ENCODE results near the gene HOXD12. TPM values are rescaled to one million over a fixed set of nuclear protein-coding genes. Genes with fewer than 3 reads are reported as not detected.

The HOXD12 gene
- total RNA-seq, 1 experiment from 2014 or later: not detected

GRCh38 chr2:176147210-176147799 lies 47.7 kb downstream of the HOXD12 start:
- no TSS peak for BruUV-seq (replicated peaks)
- Histone ChIP-seq H3K27ac (no peak overlapping the region), H3K4me2 (no peak overlapping the region), H3K27me3 (ENCODE audit: insufficient read depth, low read depth) (peaks cover 85% of the 10 kb centered on the region), H3K79me2 (ENCODE audit: low read depth) (no peaks in the 10 kb centered on the region), H3K4me1 (replicated peaks; ENCODE audit: insufficient read depth) (no peaks in the 10 kb centered on the region), H3K4me3 (no peak overlapping the region), H4K20me1 (ENCODE audit: insufficient read depth) (no peaks in the 10 kb centered on the region), H3K9me2 (ENCODE audit: insufficient read depth) (no peaks in the 10 kb centered on the region), H3F3A (ENCODE audit: insufficient read depth, low read depth) (no peaks in the 10 kb centered on the region), H3K9me3 (ENCODE audit: insufficient read depth, low read depth) (no peaks in the 10 kb centered on the region), H3K36me3 (ENCODE audit: low read depth) (no peaks in the 10 kb centered on the region), H2AFZ (no peak overlapping the region)
- intact Hi-C loops (cut with micrococcal nuclease; ENCODE audit: unreplicated experiment): no loop called here
- no peak for DNase-seq
- ChIA-PET POLR2A (ENCODE audit: unreplicated experiment) (no interaction called here), CTCF (no interaction called here)
- TF ChIP-seq EZH2 (IDR thresholded peaks at IDR 0.05; ENCODE audit: low read depth): no peak
- no peak for TF ChIP-seq CTCF (conservative IDR thresholded peaks at IDR 0.05)

- no peak for DNase-seq
- no peak overlapping the region for H3K4me2 ChIP-seq
- peaks cover 85% of the 10 kb centered on the region for H3K27me3 ChIP-seq (ENCODE audit: insufficient read depth, low read depth)
- no peak overlapping the region for H2AFZ ChIP-seq
- intact Hi-C loops (cut with micrococcal nuclease; ENCODE audit: unreplicated experiment): no loop called here
- no peak overlapping the region for H3K27ac ChIP-seq
- no peaks in the 10 kb centered on the region for H3K36me3 ChIP-seq (ENCODE audit: low read depth)
- H3K9me3 ChIP-seq (ENCODE audit: insufficient read depth, low read depth): no peaks in the 10 kb centered on the region
- no peaks in the 10 kb centered on the region for H3K9me2 ChIP-seq (ENCODE audit: insufficient read depth)
- no peaks in the 10 kb centered on the region for H4K20me1 ChIP-seq (ENCODE audit: insufficient read depth)
- ChIA-PET CTCF (no interaction called here), POLR2A (ENCODE audit: unreplicated experiment) (no interaction called here)
- TF ChIP-seq CTCF (conservative IDR thresholded peaks at IDR 0.05) (no peak), EZH2 (IDR thresholded peaks at IDR 0.05; ENCODE audit: low read depth) (no peak)
- no peaks in the 10 kb centered on the region for H3K79me2 ChIP-seq (ENCODE audit: low read depth)
- no peaks in the 10 kb centered on the region for H3K4me1 ChIP-seq (replicated peaks; ENCODE audit: insufficient read depth)
- BruUV-seq (replicated peaks): no TSS peak
- H3K4me3 ChIP-seq: no peak overlapping the region
- no peaks in the 10 kb centered on the region for H3F3A ChIP-seq (ENCODE audit: insufficient read depth, low read depth)
Measured at GRCh38 chr2:176147800-176148496, 48.4 kb downstream of the HOXD12 start.

- no peak overlapping the region for H3K4me2 ChIP-seq
- H3K79me2 ChIP-seq (ENCODE audit: low read depth): no peaks in the 10 kb centered on the region
- H3K27me3 ChIP-seq (ENCODE audit: insufficient read depth, low read depth): peaks cover 86% of the 10 kb centered on the region
- no TSS peak for BruUV-seq (replicated peaks)
- no peaks in the 10 kb centered on the region for H3K36me3 ChIP-seq (ENCODE audit: low read depth)
- no peak overlapping the region for H3K4me3 ChIP-seq
- no peak overlapping the region for H2AFZ ChIP-seq
- H3F3A ChIP-seq (ENCODE audit: insufficient read depth, low read depth): no peaks in the 10 kb centered on the region
- ChIA-PET POLR2A (ENCODE audit: unreplicated experiment) (interaction anchor here (0.6 kb wide), 1 partner anchor 97 kb away, joined by 3 read pairs; no protein-coding TSS in a partner anchor), CTCF (no interaction called here)
- H3K9me3 ChIP-seq (ENCODE audit: insufficient read depth, low read depth): no peaks in the 10 kb centered on the region
- H3K9me2 ChIP-seq (ENCODE audit: insufficient read depth): no peaks in the 10 kb centered on the region
- H4K20me1 ChIP-seq (ENCODE audit: insufficient read depth): no peaks in the 10 kb centered on the region
- TF ChIP-seq EZH2 (IDR thresholded peaks at IDR 0.05; ENCODE audit: low read depth) (no peak), CTCF (conservative IDR thresholded peaks at IDR 0.05) (no peak)
- intact Hi-C loops (cut with micrococcal nuclease; ENCODE audit: unreplicated experiment): no loop called here
- DNase-seq: no peak
- H3K4me1 ChIP-seq (replicated peaks; ENCODE audit: insufficient read depth): no peaks in the 10 kb centered on the region
- no peak overlapping the region for H3K27ac ChIP-seq
Measured at GRCh38 chr2:176148751-176149421, 49.3 kb downstream of the HOXD12 start.
